COLO668 (cell line): ENCODE measurements around the gene CMTM1.

Source experiments
- DNase-seq: peaks from one replicate; lab custom pipeline; 2025; ENCODE audit not compliant: unreplicated experiment; lab: John Stamatoyannopoulos, UW

CMTM1 gene

GRCh38 chr16:66538910-66539309 lies 27.3 kb upstream of the CMTM1 start:
- DNase-seq, result no peak

- peak; percentile 41 for DNase-seq
Observed at GRCh38 chr16:66539623-66540469, 26.4 kb upstream of the CMTM1 start.

GRCh38 chr16:66541388-66542355 lies 24.6 kb upstream of the CMTM1 start:
- no peak for DNase-seq

GRCh38 chr16:66542396-66542795 lies 23.8 kb upstream of the CMTM1 start:
- no peak for DNase-seq

GRCh38 chr16:66543541-66543940 lies 22.7 kb upstream of the CMTM1 start:
- no peak for DNase-seq

GRCh38 chr16:66544016-66544757 lies 22.1 kb upstream of the CMTM1 start:
- DNase-seq, result no peak

GRCh38 chr16:66547101-66547989 lies 18.9 kb upstream of the CMTM1 start:
- no peak for DNase-seq

GRCh38 chr16:66548068-66548467 lies 18.2 kb upstream of the CMTM1 start:
- no peak for DNase-seq

GRCh38 chr16:66548868-66549267 lies 17.4 kb upstream of the CMTM1 start:
- DNase-seq, result no peak

GRCh38 chr16:66549284-66550131 lies 16.7 kb upstream of the CMTM1 start, which contains the start of gene TK2:
TK2 (minus strand) TSS chr16:66550122; CDS start chr16:66550061, 61 bp downstream.
- DNase-seq, result peak; percentile 80

- DNase-seq, result peak; percentile 67
Observed at GRCh38 chr16:66551348-66551759, 14.9 kb upstream of the CMTM1 start.

- no peak for DNase-seq
Observed at GRCh38 chr16:66551788-66552285, 14.4 kb upstream of the CMTM1 start.

GRCh38 chr16:66552286-66553177 lies 13.7 kb upstream of the CMTM1 start, which contains the start of gene CKLF:
CKLF (plus strand) TSS chr16:66552576; CDS start chr16:66552716, 140 bp downstream.
- DNase-seq, result peak; percentile 92

- DNase-seq, result peak; percentile 19
Observed at GRCh38 chr16:66553223-66553622, 13.0 kb upstream of the CMTM1 start.

- DNase-seq, result no peak
Observed at GRCh38 chr16:66554021-66554420, 12.2 kb upstream of the CMTM1 start.

- DNase-seq, result no peak
Observed at GRCh38 chr16:66554495-66554894, 11.7 kb upstream of the CMTM1 start.

- DNase-seq, result no peak
Observed at GRCh38 chr16:66560107-66560506, 6.1 kb upstream of the CMTM1 start.
